NCI-H226 (cell line): ENCODE results near the gene PRLR.
"Not testable (repeated sequence)": the region's sequence is repeated elsewhere in the genome, so short reads cannot be mapped to it uniquely, and the experiment has no call there.

Experiments used
- DNase-seq: peaks from one replicate; pipeline ENCODE4 v3.0.0-alpha.2; 2015

Gene PRLR

DNA sequence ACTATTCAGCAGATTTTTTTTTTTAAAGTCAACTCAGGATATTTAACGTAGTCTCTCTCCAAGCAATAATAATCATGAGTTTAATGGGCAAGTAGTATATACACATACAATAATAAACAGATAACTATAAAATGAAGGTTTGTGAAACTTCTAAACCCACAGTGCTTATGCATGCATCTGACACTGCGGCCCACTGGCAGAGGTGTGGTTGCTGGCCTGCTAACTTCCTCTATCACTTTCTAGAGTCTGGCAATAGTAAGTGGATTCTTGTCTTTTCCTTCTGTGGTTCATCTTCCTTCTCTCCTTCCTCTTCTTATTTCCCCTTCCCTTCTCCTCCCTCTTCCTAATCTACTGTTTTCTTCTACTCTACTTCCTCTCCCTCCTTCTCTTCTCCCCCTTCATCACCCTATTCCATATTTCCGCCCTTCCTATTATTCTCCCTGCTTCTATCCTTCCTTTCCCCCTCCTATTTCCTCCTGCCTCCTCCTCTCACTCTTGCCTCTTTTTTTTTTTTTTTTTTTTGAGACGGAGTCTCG, 164.0 kb downstream of the PRLR start:
- no peak for DNase-seq

DNA sequence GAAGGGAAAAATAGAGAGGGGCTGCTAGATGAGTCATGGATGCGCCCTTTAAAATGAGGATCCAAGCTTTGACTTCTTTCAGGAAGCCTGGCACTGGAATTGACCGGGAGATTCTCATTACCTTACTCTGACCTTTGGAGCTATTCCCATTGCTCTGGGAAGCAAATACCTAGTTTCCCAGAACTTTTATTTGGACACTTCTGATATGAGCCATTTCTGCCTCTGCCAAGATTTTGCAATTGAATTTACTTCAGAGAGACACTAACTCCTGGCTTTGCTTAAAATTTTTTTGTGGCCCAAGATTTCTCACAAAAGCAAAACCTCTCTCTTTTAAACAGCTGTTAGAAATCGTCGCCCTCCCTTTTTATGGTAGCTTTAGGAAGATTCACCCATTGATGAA, 166.9 kb downstream of the PRLR start:
- no peak for DNase-seq

DNA sequence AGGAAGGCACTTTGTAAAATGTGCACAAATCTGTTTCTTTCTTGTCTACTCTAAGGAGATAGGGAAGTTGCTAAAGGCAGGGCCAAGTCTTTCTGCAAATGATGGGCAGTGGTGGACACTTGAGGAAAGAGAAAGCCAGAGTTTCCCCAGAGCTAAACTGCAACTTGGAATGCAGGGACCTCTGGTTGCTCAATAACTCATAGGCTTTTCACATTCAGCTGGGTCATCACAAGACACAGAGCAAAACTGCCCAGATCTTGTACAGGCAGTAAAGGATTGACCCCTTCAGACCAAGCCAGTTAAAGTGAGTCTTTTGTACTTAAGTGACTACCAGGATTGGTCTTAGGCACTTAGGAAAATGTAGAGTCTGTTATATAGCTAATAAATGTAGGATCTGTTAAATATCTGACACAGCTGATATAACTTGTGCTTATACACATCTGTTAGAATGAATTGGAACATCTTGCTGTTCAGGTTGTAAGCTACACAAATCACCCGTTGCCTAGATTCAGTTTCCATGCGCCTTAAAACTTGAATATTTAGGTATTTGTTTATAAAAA, 169.0 kb downstream of the PRLR start:
- DNase-seq: no peak

DNA sequence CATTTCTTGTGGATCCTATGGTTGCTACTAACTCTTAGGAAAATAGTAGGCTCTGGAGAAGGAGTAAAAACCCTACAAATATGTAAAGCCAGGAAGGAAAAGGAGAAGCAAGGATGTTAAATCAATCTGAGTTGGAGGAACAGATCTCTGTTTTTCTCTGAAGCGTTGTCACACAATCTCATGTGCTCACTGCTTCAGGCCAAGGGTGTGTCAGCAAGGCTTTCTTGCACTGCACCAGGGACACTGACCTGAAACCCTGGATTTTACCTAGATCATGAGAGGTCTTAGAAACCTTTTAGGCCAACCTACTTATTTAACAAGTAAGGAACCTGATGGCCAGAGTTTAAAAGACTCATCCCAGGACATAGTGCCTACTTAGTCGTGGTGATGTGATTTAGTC, 170.1 kb downstream of the PRLR start:
- no peak for DNase-seq

DNA sequence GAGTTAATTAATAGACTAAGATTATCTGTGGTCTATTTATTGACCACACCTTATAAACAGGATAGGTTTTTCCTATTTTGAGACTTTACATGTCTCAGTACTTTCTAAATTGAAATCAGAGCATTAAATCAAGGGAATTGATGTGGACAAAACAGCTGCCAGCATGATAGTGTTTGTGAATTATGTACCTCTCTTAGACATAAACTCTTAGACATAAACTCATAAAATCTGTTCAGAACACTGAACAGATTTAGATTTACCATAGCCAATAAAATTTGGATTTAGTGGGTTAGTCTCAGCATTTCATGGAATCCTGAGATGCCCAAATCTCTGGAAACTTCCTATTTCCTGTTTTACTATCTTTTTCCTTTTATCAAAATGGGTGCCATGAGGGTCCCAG, 171.0 kb downstream of the PRLR start:
- DNase-seq: no peak

DNA sequence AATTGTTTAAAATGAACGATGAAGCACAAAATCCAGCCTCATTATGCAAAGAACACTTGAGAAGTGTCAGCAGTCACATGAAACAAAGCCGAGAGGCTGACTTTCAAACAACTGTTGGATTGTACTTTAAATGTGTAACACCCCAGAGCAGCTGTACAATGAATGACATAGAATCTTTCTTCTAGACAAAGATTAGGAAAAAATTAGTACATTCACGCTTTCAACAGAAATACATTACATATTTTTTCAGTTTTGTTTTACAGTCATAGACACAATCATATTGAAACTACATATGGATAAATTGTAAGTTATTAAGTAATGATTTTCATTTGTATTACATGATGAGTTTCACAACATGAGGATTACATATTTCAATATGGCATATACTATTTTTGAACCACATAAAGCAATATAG, 171.9 kb downstream of the PRLR start:
- no peak for DNase-seq

DNA sequence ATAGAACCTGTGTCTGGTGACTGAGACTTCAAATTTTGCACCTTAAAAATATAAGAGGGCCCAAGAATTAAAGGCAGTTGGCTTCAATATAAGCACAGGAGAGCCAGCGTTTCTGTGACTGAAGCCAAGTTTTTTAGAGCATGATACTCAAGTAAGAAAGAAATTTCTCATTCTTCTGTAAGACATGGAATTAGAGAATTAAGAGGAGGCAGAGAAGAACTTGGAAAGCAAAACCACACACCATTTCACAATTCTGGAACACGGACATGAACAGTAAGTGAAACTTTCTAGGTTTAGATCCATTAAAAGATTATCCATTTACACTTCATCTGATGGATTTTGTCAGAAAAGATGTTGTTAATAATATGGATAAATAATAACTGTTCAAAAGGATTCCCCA, 173.6 kb downstream of the PRLR start:
- DNase-seq: no peak

DNA sequence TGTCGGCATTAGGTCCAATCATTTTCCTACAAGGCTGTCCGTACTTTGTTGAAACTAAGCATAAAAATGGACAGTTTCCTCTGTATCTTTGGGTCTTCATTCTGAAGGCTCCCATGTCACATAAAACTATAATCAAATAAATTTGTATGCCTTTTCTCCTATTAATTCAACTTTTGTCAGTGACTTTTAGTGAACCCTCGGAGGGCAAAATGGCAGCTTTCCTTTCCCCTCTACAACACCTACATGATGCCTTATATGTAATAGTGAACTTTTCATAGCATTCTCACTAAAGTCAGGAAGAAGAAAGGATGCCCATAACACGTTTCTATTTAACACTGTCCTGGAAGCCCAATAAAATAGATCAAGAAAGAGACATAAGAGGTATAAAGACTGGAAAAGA, 177.4 kb downstream of the PRLR start:
- DNase-seq: no peak

DNA sequence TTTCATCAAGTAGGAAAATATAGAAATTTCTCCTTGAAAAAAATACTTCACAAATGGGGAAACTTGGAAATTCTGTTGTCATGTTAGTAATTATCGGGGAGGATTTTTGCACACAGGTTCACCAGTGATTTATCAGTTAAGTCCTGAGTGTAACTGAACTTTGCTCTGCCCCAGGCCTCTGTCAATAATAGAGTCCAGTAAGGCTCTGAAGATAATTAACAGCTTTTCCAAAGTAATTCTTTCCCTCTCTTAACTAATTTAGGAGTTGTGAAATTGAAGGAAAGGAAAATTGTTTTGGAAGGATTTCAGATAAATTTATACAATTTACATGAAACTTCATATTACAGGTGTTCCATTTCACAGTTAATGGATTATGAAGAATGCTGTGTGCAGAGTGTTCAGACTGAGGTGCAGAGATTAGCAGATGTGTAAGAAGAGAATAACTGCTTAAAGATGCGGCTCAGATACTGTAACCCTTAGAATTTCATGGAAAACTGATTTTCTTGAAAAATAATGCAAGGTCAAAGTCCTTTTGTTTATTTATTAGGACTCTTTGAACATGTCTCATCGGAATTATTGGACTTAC, 179.7 kb downstream of the PRLR start:
- DNase-seq: no peak

DNA sequence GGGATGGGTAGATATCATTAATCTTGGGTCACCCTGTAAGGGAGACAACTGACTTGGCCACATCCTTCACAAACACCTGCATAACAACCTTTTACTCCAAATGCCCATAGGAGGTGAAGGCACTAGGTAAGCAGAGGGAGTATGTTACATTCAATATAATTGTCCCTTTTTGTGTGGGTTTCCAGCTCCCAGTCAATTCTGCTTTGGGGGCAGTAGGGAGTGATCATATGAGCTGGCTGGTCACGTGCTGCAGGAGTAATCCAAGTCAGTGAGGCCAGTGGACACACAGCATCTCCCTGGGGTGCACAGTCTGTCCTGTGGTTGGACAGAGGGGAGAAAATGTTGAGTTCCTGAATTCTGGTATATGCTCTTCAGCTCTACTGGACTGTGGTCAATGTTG, 181.4 kb downstream of the PRLR start:
- no peak for DNase-seq

DNA sequence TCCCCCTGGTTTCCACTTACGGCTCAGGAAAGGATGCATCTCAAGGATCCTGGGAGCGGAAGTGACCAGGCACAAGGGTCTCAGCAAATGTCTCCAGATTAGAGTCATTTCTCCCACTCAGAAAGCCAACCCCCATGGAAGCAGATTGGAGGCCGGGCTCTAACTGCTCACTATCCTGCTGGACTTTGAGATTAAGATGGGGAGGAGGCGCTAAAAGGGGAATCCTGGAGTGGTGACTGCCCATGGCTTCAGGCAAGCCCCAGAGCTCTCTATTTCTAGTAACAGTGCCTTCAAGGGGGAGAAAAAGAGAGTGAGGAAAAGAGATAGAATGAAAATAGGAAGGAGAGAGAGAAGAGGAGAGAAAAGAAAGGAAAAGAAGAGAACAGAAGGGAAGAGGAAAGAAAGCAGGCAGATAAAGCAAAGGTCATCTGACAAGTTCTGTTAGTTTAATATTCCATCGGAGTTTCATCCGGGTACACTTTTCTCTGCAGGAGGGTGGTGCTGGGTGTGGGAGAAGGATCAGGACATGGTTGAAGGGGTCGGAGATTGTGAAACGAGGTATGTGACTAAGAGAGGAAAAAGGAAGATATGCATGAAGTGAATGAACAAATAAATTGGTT, 182.4 kb downstream of the PRLR start, which contains the start of gene AGXT2:
Gene AGXT2 (minus strand): TSS at position 165 of the 620 bp plus-strand sequence. CDS start 57 bp downstream, at position 108.
- DNase-seq: no peak

DNA sequence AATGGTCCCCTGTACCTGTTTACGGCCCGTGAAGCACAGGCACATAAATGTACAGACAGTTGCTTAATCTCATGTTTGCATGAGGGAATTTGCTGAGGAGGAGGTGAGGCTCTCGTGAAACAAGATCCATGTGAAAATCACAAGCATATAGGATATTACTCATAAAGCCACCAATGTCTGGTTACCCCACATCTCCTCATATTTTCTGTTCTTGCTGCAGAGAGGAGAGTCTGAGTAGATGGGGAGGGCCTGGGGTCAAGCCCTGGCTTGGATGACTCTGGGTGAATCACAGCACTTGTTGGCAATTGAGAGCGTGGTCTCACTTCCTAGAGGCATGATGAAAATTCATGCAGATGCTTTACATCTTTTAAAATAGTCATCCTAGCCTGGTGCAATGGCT, 183.5 kb downstream of the PRLR start:
- DNase-seq: peak; percentile 90

DNA sequence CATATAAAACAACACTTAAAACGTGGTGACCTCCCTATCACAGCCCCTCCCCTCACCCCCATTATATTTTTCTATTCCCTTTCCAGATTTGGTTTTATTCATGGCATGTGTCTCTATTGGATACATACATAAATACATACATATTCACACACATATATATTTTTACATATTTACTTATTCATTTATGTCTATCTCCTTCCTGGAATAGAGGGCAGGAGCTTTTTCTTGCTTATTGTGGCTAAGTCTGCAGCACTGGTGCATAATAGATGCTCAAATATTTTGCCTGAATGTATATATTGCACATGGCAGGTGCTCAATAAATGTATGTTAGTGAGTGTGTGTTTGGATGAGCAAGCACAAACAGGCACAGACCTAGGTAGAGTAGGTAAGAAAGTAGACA, 185.0 kb downstream of the PRLR start:
- no peak for DNase-seq

DNA sequence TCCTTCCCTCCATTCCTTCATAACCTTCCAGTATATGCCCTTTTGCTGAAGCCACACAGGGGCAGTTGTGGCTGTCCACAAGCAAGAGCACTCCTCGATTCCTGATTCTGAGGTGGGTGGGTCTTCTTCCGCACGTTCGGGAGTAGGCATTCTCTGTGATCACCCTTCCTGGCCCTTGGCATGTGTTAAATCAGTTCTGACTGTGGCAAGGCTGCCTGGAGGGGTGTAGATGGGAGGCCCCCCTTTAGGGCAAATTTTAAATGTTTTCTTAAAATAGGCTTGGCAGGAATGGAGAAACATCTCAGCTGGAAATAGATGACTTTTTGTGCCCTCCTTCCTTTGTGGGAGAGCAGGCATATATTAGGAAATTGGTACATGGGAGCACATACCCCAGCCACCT, 185.6 kb downstream of the PRLR start:
- no peak for DNase-seq

DNA sequence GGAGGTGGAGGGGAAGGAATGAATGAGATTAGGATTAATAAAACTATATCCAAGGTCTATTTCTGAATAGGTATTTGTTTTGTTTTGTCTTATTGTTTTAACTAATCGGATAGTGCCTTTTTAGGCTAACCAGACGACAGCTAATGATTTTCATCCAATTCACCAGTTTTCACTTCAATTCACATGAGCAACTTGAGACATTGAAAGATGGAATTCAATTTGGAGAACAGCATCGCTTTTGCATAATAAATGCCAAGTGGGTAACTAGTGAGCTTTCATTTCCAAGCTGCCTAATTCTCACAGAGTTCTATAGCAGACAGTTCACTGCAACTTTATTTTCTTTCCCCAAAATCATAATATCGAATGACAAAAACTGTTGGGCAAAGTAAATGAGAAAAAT, 187.5 kb downstream of the PRLR start:
- no peak for DNase-seq

DNA sequence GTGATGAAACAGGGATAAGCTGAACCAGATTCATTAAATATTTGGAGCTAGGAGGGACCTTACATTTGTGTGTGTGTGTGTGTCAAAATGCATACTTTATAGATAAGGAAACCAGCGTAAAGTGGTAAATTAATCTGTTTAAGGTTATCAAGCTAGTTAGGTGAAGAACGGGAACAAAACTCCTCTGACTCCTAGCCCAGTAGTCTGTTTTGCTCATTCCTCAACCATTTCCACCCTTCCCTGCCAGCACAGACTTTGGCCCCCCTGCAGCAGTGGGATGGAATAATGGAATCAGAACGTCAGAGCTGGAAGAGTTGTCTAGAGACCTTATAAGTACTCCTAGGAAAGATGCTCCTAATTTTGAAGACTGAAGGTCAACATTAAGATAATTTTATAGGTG, 189.0 kb downstream of the PRLR start:
- DNase-seq: peak; percentile 43

DNA sequence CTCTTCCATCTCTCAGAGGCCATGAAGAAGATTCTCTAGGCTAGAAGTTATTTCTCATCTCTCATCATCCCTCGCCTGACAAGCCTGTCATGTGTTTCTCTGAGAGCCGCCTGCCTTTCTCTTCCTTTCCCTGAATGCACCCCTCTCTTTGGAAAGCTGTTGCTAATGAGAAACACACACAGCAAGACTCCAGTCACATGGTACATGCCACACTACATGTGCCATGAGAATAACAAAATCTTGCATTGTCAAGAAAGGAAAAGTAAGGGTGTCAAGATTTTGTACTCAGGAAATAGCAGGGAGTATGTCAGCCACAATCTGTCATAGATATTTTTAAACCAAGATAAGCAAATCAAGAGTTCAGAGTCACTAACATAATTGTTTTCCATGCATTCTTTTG, 191.4 kb downstream of the PRLR start:
- no peak for DNase-seq

DNA sequence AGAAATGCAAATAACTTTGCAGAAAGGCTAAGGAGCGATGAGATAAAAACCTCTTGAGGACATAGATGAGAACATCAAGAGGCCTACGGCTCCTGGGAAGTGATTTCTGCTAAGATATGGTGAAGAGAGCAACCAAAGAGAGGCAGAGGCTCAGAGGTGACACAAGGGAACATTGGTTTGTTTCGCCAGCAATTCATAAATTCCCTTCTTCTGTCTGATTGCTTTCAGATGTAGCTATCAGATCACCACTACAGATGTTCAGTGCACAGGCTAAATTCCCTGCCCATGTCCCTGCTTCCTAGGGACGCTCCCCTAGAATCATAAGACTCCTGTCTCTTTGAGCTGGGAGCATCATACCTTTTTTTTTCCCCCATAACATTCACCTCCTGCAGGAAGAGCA, 193.8 kb downstream of the PRLR start:
- DNase-seq: no peak

DNA sequence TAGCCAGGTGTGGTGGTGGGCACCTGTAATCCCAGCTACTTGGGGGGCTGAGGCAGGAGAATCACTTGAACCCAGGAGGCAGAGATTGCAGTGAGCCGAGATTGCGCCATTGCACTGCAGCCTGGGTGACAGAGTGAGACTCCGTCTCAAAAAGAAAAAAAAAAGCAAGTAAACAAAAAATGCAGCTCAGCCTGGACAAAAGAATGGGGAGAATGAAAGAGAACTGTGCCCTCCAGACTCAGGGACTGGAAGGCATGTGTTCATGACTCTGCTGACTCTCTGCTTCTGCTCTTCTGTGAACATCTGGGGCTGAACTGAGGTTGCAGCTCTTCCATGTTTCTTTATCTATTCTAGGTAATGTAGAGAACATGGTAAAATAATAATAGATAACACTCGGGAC, 194.4 kb downstream of the PRLR start:
- DNase-seq: not testable (repeated sequence)

DNA sequence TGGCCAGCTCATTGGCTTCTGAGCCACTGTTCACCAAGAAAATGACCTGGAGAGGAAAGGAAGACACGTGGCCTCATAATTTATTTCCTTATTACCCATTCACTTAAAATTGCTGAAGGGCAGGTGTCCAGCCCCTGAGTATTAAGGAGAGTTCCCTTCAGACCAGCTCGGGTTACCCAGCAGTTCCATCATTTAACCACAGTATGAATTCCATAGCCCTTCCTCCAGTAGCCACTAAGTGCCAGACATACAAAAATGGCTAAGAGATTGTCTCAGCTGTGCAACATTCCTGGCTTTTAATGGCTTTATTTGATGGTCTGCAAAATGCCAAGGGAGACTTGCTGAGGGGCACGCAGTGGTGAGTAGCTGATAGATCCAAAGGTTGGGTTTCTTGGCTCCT, 195.0 kb downstream of the PRLR start:
- no peak for DNase-seq

DNA sequence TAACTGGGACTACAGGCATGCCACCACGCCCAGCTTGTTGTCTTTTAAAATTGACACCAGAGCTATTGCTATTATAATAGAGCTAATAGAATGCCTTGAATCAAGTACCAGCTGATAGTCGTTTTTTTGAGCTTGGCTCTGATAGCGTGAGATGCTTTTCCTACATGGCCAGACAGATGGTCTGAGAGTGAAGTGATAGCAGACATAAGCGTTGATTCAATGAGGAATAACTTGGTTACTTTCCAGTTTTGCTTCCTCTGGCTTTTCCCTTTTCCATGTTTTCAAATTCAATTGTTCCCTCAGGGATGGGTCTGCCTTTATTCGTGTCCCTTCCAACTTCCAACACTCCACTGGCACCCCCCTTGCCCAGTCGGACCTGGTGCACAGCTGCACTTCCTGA, 197.9 kb downstream of the PRLR start:
- no peak for DNase-seq

DNA sequence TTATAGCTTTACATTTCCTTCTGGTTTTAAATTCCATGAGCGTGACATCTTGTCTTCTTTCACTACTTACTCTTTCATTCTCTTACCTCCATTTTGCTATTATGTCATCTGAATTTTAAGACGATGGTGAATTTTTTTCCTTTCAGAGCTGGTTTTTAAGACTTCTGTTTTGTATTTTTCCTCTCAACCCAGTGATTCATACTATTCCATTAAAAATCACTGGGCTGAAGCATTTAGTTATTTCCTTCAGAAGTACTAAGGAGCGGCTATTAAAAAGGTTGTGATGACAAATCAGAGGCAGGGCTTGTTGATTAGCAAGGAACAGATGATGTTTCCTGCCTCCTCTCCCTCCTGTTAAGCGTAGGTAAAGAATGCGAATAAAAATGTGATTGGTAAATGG, 199.0 kb downstream of the PRLR start:
- DNase-seq: peak; percentile 24

DNA sequence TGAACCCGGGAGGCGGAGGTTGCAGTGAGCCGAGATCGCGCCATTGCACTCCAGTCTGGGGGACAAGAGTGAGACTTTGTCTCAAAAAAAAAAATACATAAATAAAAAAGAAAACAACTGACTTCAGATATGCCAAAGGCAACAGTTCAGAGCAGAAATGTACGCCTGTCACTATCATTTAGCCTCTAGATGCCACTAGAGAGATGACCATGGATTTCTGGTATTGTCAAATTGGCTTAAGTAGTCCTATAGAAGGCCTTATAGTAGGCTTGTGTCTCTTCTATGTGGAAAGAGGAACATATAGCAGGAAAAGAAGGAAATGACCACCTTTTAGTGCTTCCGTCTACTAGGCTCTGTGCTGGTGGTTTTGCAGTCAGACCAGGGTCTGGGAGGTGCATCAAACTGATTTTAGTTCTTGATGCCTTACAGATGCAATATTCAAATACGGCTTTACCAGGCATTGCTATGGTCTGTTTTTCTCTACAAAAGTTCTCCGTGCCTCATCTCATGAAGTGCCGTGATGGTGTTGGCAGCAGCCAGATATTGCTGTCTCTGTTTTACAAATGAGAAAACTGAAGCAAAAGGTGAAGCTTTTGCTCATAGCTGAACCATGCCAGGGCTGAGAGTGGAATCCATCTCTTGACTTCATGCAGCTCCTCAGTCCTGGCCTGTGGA, 199.7 kb downstream of the PRLR start:
- DNase-seq: no peak

DNA sequence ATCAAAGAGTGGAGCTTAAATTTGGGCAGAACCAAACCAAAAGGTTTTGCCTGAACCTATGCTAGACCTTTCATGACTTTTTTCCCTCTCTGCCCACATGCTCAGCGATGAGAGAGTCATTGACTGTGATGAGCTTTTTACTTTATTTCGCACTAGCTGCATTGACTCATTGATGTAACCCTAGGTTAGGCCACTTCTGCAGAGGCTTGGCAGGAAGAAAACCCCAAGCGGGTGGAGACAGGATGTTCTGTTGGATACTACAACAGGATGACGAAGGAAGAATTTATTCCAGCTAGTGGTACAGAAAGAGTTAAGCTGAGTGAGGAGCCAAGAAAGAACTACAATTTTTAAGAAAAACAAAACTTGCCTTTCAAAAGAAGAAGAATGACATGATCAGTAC, 201.0 kb downstream of the PRLR start:
- peak; percentile 77 for DNase-seq
